Keratinocyte (primary cell): ENCODE measurements around the gene P2RY8. TPM values are rescaled to one million over a fixed set of nuclear protein-coding genes. Genes with fewer than 3 reads are reported as not detected.

ENCODE experiments used
- DNase-seq: peaks from one replicate; pipeline ENCODE4 v3.0.0-alpha.2; 2011; ENCODE audit warnings: low read depth, missing footprints, low spot score
- FAIRE-seq: peaks from 2 replicates; lab custom pipeline; 2011; peaks lifted over from hg19 to GRCh38; lab: Jason Lieb, UNC
- H2AFZ ChIP-seq: 2 replicates; pipeline ENCODE4 v1.6.0; 2012; ENCODE audit warnings: low read length, control low read depth, inconsistent platforms; ENCODE audit not compliant: control insufficient read depth
- H3K27ac ChIP-seq: 2 replicates; pipeline ENCODE4 v1.5.1; 2011; ENCODE audit warnings: low read length; ENCODE audit not compliant: control insufficient read depth, insufficient read depth
- H3K27me3 ChIP-seq: 3 replicates; pipeline ENCODE4 v1.6.0; 2011; ENCODE audit warnings: low read length; ENCODE audit not compliant: control insufficient read depth, insufficient read depth; ENCODE audit errors: extremely low read depth
- H3K36me3 ChIP-seq, 2 experiments: 2 replicates in 1 of 2; 3 replicates in 1 of 2; pipeline ENCODE4 v1.5.1; 2011; ENCODE audit warnings: low read length in 2 of 2, mild to moderate bottlenecking in 1 of 2; ENCODE audit not compliant: control insufficient read depth in 2 of 2, insufficient read depth in 2 of 2; ENCODE audit errors: extremely low read depth in 1 of 2
- H3K4me1 ChIP-seq: 3 replicates; pipeline ENCODE4 v1.5.1; 2011; ENCODE audit warnings: low read length; ENCODE audit not compliant: control insufficient read depth, insufficient read depth; ENCODE audit errors: extremely low read depth
- H3K4me2 ChIP-seq: 3 replicates; pipeline ENCODE4 v1.6.0; 2011; ENCODE audit warnings: low read depth, low read length; ENCODE audit not compliant: control insufficient read depth, insufficient read depth; ENCODE audit errors: extremely low read depth
- H3K4me3 ChIP-seq, 3 experiments: fragments of 200-600 bp in 1 of 3; sonication (generic) in 1 of 3; 2 replicates in 2 of 3; 3 replicates in 1 of 3; pipeline ENCODE4 v1.5.1; 2011 to 2016; ENCODE audit warnings: low read length in 3 of 3, mild to moderate bottlenecking in 3 of 3, control low read depth in 2 of 3, inconsistent platforms in 1 of 3, low read depth in 1 of 3, mixed read lengths in 1 of 3, mixed run types in 1 of 3, moderate library complexity in 1 of 3; ENCODE audit not compliant: control insufficient read depth in 2 of 3, insufficient read depth in 2 of 3; ENCODE audit errors: extremely low read depth in 1 of 3
- H3K79me2 ChIP-seq: 2 replicates; pipeline ENCODE4 v1.6.0; 2012; ENCODE audit warnings: low read length; ENCODE audit not compliant: control insufficient read depth, insufficient read depth
- H3K9ac ChIP-seq: 3 replicates; pipeline ENCODE4 v1.6.0; 2011; ENCODE audit warnings: low read length; ENCODE audit not compliant: control insufficient read depth, insufficient read depth; ENCODE audit errors: extremely low read depth
- H3K9me1 ChIP-seq: 3 replicates; pipeline ENCODE4 v1.6.0; 2011; ENCODE audit warnings: low read length; ENCODE audit not compliant: control insufficient read depth, insufficient read depth; ENCODE audit errors: extremely low read depth
- H3K9me3 ChIP-seq: 2 replicates; pipeline ENCODE4 v1.5.1; 2012; ENCODE audit warnings: low read depth, low read length; ENCODE audit not compliant: control insufficient read depth
- H4K20me1 ChIP-seq: 3 replicates; pipeline ENCODE4 v1.6.0; 2011; ENCODE audit warnings: low read length; ENCODE audit not compliant: control insufficient read depth, insufficient read depth; ENCODE audit errors: extremely low read depth
- CTCF ChIP-seq, 3 experiments: IDR thresholded peaks in 1 of 3; conservative IDR thresholded peaks in 1 of 3; optimal IDR thresholded peaks in 1 of 3; 2 replicates in 2 of 3; 3 replicates in 1 of 3; pipeline versions ENCODE3 to v1.5.1; 2011; ENCODE audit warnings: low read length in 3 of 3, mild to moderate bottlenecking in 3 of 3, moderate library complexity in 2 of 3, control low read depth in 1 of 3, inconsistent platforms in 1 of 3; ENCODE audit not compliant: insufficient read depth in 2 of 3; ENCODE audit errors: extremely low read depth in 1 of 3
- EZH2 ChIP-seq: IDR thresholded peaks from one replicate; pipeline ENCODE4 v1.6.1; 2012; ENCODE audit warnings: inconsistent platforms, mild to moderate bottlenecking, low read length, moderate library complexity
- dilution Hi-C: fragments of 300-500 bp; cut with MboI; formaldehyde crosslinking; loops from one replicate; pipeline ENCODE4 v1.7.0; 2020; ENCODE audit warnings: low sequenced_read_pairs; ENCODE audit not compliant: extremely low pct_ligation_motif_present
- polyA plus RNA-seq, 5 experiments: library from polyadenylated mRNA; depleted of rRNA in 3 of 5; stranded (reverse) in 3 of 5; stranded (forward) in 1 of 5; unstranded in 1 of 5; fragments of >200 nt; gene quantifications; 1 replicate in 1 of 5; 2 replicates in 3 of 5; 3 replicates in 1 of 5; pipeline versions ENCODE4 v1.2.1 to v1.2.3, GENCODE V29; 2011 to 2012; ENCODE audit warnings: missing spikeins in 2 of 5, low read depth in 1 of 5, low replicate concordance in 1 of 5

Gene P2RY8
- polyA plus RNA-seq, 1 donor (not counting 4 experiments of a cell fraction or from before 2014, with no cell fraction given): not detected

GRCh38 chrX:1526565-1526964 is 10.4 kb downstream of the P2RY8 start:
- H3K9me1 ChIP-seq: no peaks in the 10 kb centered on the region
- no peaks in the 10 kb centered on the region for H3K36me3 ChIP-seq
- H3K9me3 ChIP-seq: peaks cover 5% of the 10 kb centered on the region
- dilution Hi-C loops: no loop called here
- H3K4me1 ChIP-seq: no peaks in the 10 kb centered on the region
- no peak overlapping the region for H3K9ac ChIP-seq
- H4K20me1 ChIP-seq: no peaks in the 10 kb centered on the region
- no peak overlapping the region for H3K4me3 ChIP-seq
- no peak for DNase-seq
- no peak for TF ChIP-seq CTCF (optimal IDR thresholded peaks at IDR 0.05 in 1 of 3, IDR thresholded peaks at IDR 0.05 in 1 of 3, conservative IDR thresholded peaks at IDR 0.05 in 1 of 3; ENCODE audit: extremely low read depth in 1 of 3, insufficient read depth in 2 of 3, low read length in 3 of 3)
- TF ChIP-seq EZH2: no peak
- no peaks in the 10 kb centered on the region for H3K79me2 ChIP-seq
- no peak overlapping the region for H2AFZ ChIP-seq
- FAIRE-seq: no peak
- H3K4me2 ChIP-seq: no peak overlapping the region
- no peaks in the 10 kb centered on the region for H3K27me3 ChIP-seq
- H3K27ac ChIP-seq: no peak overlapping the region

DNA sequence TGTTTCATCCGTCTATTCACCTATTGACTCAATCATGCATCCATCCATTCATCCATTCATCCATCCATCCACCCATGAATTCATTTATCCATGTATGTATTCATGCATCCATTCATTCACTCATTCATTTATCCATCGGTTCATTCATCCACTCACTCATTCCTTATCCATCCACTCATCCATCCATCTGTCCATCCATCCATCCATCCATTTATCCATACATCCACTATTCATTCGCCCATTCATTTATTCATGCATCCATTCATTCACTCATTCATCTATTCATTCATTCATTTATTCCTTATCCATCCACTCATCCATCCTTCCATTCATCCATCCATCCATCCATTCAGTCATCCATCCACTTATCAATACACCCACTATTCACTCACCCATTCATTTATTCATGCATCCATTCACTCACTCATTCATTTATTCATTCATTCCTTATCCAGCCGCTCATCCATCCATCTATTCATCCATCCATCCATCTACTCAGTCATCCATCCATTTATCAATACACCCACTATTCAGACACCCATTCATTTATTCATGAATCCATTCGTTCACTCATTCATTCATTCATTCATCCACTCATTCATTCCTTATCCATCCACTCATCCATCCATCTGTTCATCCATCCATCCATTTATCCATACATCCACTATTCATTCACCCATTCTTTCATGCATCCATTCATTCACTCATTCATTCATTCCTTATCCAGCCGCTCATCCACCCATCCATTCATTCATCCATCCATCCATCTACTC is 11.2 kb downstream of the P2RY8 start:
- Histone ChIP-seq H3K9me1 (no peaks in the 10 kb centered on the region), H3K9me3 (peaks cover 2% of the 10 kb centered on the region), H3K27me3 (no peaks in the 10 kb centered on the region), H3K36me3 (no peaks in the 10 kb centered on the region), H4K20me1 (no peaks in the 10 kb centered on the region), H3K9ac (no peak overlapping the region), H2AFZ (no peak overlapping the region), H3K79me2 (no peaks in the 10 kb centered on the region), H3K27ac (no peak overlapping the region), H3K4me3 (no peak overlapping the region), H3K4me2 (no peak overlapping the region), H3K4me1 (no peaks in the 10 kb centered on the region)
- dilution Hi-C loops: no loop called here
- no peak for FAIRE-seq
- DNase-seq: no peak
- TF ChIP-seq EZH2 (no peak), CTCF (optimal IDR thresholded peaks at IDR 0.05 in 1 of 3, IDR thresholded peaks at IDR 0.05 in 1 of 3, conservative IDR thresholded peaks at IDR 0.05 in 1 of 3; ENCODE audit: extremely low read depth in 1 of 3, insufficient read depth in 2 of 3, low read length in 3 of 3) (no peak)
